HepG2 (cell line): ENCODE measurements around the gene MC1R. TPM values are rescaled to one million over a fixed set of nuclear protein-coding genes. Genes with fewer than 3 reads are reported as not detected.

Experiments
- CBX1 ChIP-seq: IDR thresholded peaks from one replicate; pipeline ENCODE4 v1.6.1; 2016; ENCODE audit warnings: antibody characterized with exemption, low read depth
- ETV6 ChIP-seq: sonication (generic); formaldehyde crosslinking; conservative IDR thresholded peaks from 2 replicates; pipeline ENCODE4 v1.4.0; 2020; ENCODE audit warnings: missing genetic modification reagents
- KDM2A ChIP-seq: sonication (generic); formaldehyde crosslinking; IDR thresholded peaks from 2 replicates; pipeline ENCODE4 v1.4.0; 2020; ENCODE audit warnings: low read depth, missing genetic modification reagents, borderline replicate concordance
- MAFK ChIP-seq, 2 experiments: IDR thresholded peaks in 1 of 2; conservative IDR thresholded peaks in 1 of 2; 2 replicates each; pipeline ENCODE4 v1.6.1; 2011; ENCODE audit warnings: improper control_type of control experiment in 2 of 2, low read length in 2 of 2
- MIXL1 ChIP-seq: IDR thresholded peaks from 2 replicates; pipeline ENCODE4 v1.6.1; 2016
- MXI1 ChIP-seq: IDR thresholded peaks from 3 replicates; pipeline ENCODE4 v1.6.1; 2012; ENCODE audit warnings: low read depth, low read length, inconsistent platforms, borderline replicate concordance
- MZF1 ChIP-seq: sonication (generic); formaldehyde crosslinking; IDR thresholded peaks from 2 replicates; pipeline ENCODE4 v1.8.1; 2023; ENCODE audit warnings: mild to moderate bottlenecking, missing genetic modification reagents, borderline replicate concordance
- SMAD3 ChIP-seq: sonication (generic); formaldehyde crosslinking; IDR thresholded peaks from 2 replicates; pipeline ENCODE4 v1.4.0; 2020; ENCODE audit warnings: missing genetic modification reagents
- TOPORS ChIP-seq: sonication (generic); formaldehyde crosslinking; IDR thresholded peaks from 2 replicates; pipeline ENCODE4 v1.8.0; 2023; ENCODE audit warnings: mild to moderate bottlenecking, missing genetic modification reagents
- ZNF121 ChIP-seq: sonication (generic); formaldehyde crosslinking; IDR thresholded peaks from 2 replicates; pipeline ENCODE4 v1.5.0; 2020; ENCODE audit warnings: mild to moderate bottlenecking, missing genetic modification reagents
- ZNF142 ChIP-seq: sonication (generic); formaldehyde crosslinking; IDR thresholded peaks from 2 replicates; pipeline ENCODE4 v1.4.0; 2020; ENCODE audit warnings: missing genetic modification reagents
- ZNF33B ChIP-seq: sonication (generic); formaldehyde crosslinking; IDR thresholded peaks from 2 replicates; pipeline ENCODE4 v1.5.1; 2020; ENCODE audit warnings: mild to moderate bottlenecking, missing genetic modification reagents
- ZNF431 ChIP-seq: sonication (generic); formaldehyde crosslinking; IDR thresholded peaks from 2 replicates; pipeline ENCODE4 v1.9.0; 2022; ENCODE audit warnings: missing genetic modification reagents, low read depth, mild to moderate bottlenecking, borderline replicate concordance
- ZNF451 ChIP-seq: sonication (generic); formaldehyde crosslinking; IDR thresholded peaks from 2 replicates; pipeline ENCODE4 v1.5.0; 2020; ENCODE audit warnings: mild to moderate bottlenecking, missing genetic modification reagents
- ZNF570 ChIP-seq: sonication (generic); formaldehyde crosslinking; IDR thresholded peaks from 2 replicates; pipeline ENCODE4 v1.4.0; 2020; ENCODE audit warnings: mild to moderate bottlenecking, missing genetic modification reagents, borderline replicate concordance
- ZNF746 ChIP-seq: sonication (generic); formaldehyde crosslinking; IDR thresholded peaks from 2 replicates; pipeline ENCODE4 v1.8.0; 2022; ENCODE audit warnings: mild to moderate bottlenecking, missing genetic modification reagents
- ZNF816 ChIP-seq: sonication (generic); formaldehyde crosslinking; IDR thresholded peaks from 2 replicates; pipeline ENCODE4 v1.8.0; 2022; ENCODE audit warnings: missing genetic modification reagents, mild to moderate bottlenecking, borderline replicate concordance
- polyA plus RNA-seq, 8 experiments: library from polyadenylated mRNA; depleted of rRNA in 3 of 8; stranded (reverse) in 7 of 8; unstranded in 1 of 8; fragments of >200 nt; fragmentation: Illumina TruSeq in 4 of 8; extraction: Trizol in 4 of 8; gene quantifications; 2 replicates each; pipeline versions ENCODE4 v1.2.1 to v1.2.3, GENCODE V29; 2011 to 2016; ENCODE audit warnings: low read depth in 4 of 8, missing spikeins in 1 of 8, mixed read lengths in 1 of 8; ENCODE audit not compliant: insufficient read depth in 1 of 8
- total RNA-seq, 5 experiments: library from RNA; depleted of rRNA; stranded (reverse); fragments of >200 nt; fragmentation: Illumina TruSeq; extraction: Trizol; gene quantifications; 2 replicates each; pipeline ENCODE4 v1.2.3, GENCODE V29; 2016; ENCODE audit warnings: low read depth in 1 of 5
- TF ChIP-seq, protein P1 (sequence below): sonication (generic); formaldehyde crosslinking; IDR thresholded peaks from 2 replicates; pipeline ENCODE4 v1.5.0; 2020; ENCODE audit warnings: missing genetic modification reagents
- TF ChIP-seq, protein P2 (sequence below): sonication (generic); formaldehyde crosslinking; IDR thresholded peaks from 2 replicates; pipeline ENCODE4 v1.8.1; 2022; ENCODE audit warnings: mild to moderate bottlenecking, missing genetic modification reagents

The MC1R gene
- total and polyA plus RNA-seq, 2 of the 13 experiments (the other 11 are each of a cell fraction or from before 2014, with no cell fraction given) = 9.1 to 14.8 TPM

DNA sequence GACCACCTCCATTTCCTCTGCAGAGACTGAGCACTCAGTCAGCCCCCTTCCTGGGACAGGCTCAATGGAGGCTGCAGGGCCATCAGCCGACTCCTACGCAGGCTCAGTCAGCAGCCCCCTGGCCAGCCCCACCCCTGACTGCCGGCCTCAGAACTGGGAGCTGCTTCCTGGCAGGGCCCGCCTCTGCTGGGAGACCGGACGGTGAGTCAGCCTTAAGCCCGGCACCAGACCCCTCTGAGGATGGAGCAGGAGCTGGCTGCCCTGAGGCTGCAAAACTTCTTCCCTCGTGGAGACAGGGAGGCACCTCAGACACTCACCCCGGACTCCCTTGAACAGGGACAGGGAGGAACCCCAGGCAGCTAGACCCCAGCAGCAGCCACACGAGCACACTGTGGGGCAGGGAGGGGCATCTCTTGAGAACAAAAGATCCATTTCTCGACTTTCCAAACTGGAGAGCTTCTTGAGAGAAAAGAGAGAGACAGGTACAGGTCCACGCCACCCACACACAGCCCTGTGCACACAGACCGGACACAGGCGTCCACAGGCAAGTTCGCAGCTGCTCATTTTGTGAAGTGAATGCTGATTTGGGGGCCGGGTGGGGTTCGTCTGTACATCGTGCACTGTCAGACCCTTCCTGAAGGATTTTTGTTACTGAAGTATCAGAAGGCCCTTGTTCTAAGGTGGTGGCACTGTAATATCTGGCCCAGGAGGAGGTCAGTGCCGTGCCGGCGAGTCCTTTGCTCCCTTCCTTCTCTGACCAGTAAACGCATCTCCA, 3.2 kb downstream of the MC1R start (continued):
- TF ChIP-seq MXI1 = peak; percentile 74; the same call in 1 of the 3 replicates
- 0 out of 2 replicates have a peak, but pooled peaks have one; percentile 5 for TF ChIP-seq ZNF121 (CRISPR knock-in tag)
- 0 out of 2 replicates have a peak, but pooled peaks have one; percentile 55 for TF ChIP-seq ZNF746
- peak; percentile 30 for TF ChIP-seq KDM2A
- 0 out of 2 replicates have a peak, but pooled peaks have one; percentile 50 for TF ChIP-seq ZNF431
- TF ChIP-seq MZF1 (CRISPR knock-in tag) = 0 out of 2 replicates have a peak, but pooled peaks have one; percentile 25
- 0 out of 4 replicates have a peak, but pooled peaks of 1 of the 2 experiments have one; percentile 41 for TF ChIP-seq MAFK (conservative IDR thresholded peaks at IDR 0.05 in 1 of 2, IDR thresholded peaks at IDR 0.05 in 1 of 2; ENCODE audit: low read length in 2 of 2)
- no peak for TF ChIP-seq ETV6
- TF ChIP-seq SMAD3 (CRISPR knock-in tag) = peak; percentile 81
- TF ChIP-seq CBX1 = no peak
- TF ChIP-seq ZNF33B (CRISPR knock-in tag) = no peak; the same call in 1 of the 2 replicates
- TF ChIP-seq ZNF816 (CRISPR knock-in tag) = no peak
- TF ChIP-seq, protein P1, sequence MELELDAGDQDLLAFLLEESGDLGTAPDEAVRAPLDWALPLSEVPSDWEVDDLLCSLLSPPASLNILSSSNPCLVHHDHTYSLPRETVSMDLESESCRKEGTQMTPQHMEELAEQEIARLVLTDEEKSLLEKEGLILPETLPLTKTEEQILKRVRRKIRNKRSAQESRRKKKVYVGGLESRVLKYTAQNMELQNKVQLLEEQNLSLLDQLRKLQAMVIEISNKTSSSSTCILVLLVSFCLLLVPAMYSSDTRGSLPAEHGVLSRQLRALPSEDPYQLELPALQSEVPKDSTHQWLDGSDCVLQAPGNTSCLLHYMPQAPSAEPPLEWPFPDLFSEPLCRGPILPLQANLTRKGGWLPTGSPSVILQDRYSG (CRISPR knock-in tag) = peak; percentile 19; the same call in 1 of the 2 replicates
- no peak for TF ChIP-seq TOPORS (CRISPR knock-in tag)
- TF ChIP-seq MIXL1 (CRISPR knock-in tag) = peak; percentile 29; the same call in 1 of the 2 replicates
- TF ChIP-seq ZNF451 (CRISPR knock-in tag) = peak; percentile 42; the same call in 1 of the 2 replicates
- TF ChIP-seq, protein P2, sequence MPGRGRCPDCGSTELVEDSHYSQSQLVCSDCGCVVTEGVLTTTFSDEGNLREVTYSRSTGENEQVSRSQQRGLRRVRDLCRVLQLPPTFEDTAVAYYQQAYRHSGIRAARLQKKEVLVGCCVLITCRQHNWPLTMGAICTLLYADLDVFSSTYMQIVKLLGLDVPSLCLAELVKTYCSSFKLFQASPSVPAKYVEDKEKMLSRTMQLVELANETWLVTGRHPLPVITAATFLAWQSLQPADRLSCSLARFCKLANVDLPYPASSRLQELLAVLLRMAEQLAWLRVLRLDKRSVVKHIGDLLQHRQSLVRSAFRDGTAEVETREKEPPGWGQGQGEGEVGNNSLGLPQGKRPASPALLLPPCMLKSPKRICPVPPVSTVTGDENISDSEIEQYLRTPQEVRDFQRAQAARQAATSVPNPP (CRISPR knock-in tag) = no peak
- no peak for TF ChIP-seq ZNF570
- TF ChIP-seq ZNF142 (CRISPR knock-in tag) = no peak
